Endothelial cell of hepatic sinusoid (primary cell): ENCODE measurements around the gene BCAS3.

Experiments
- in situ Hi-C: cut with HindIII; loops from 2 replicates; pipeline ENCODE4 v1.10.0; 2017; ENCODE audit warnings: low sequenced_read_pairs

The BCAS3 gene

GRCh38 chr17:61366715-61367413, 689.2 kb downstream of the BCAS3 start:
- in situ Hi-C loops, result no loop called here

GRCh38 chr17:61368049-61368831, 690.6 kb downstream of the BCAS3 start:
- in situ Hi-C loops, result no loop called here

GRCh38 chr17:61368832-61369450, 691.3 kb downstream of the BCAS3 start:
- in situ Hi-C loops, result no loop called here

- in situ Hi-C loops, result no loop called here
Observed at GRCh38 chr17:61369751-61370150, 692.1 kb downstream of the BCAS3 start.

GRCh38 chr17:61371179-61371578, 693.5 kb downstream of the BCAS3 start:
- in situ Hi-C loops, result no loop called here

GRCh38 chr17:61371606-61372005, 694.0 kb downstream of the BCAS3 start:
- in situ Hi-C loops, result no loop called here

GRCh38 chr17:61372436-61372835, 694.8 kb downstream of the BCAS3 start:
- in situ Hi-C loops, result no loop called here

- in situ Hi-C loops, result no loop called here
Observed at GRCh38 chr17:61376931-61377838, 699.5 kb downstream of the BCAS3 start.

GRCh38 chr17:61378658-61379456, 701.2 kb downstream of the BCAS3 start:
- in situ Hi-C loops, result no loop called here

- in situ Hi-C loops, result no loop called here
Observed at GRCh38 chr17:61379457-61380216, 702.0 kb downstream of the BCAS3 start.

GRCh38 chr17:61380217-61380835, 702.7 kb downstream of the BCAS3 start:
- in situ Hi-C loops, result no loop called here

- in situ Hi-C loops, result no loop called here
Observed at GRCh38 chr17:61380836-61381525, 703.3 kb downstream of the BCAS3 start.

GRCh38 chr17:61381537-61381936, 703.9 kb downstream of the BCAS3 start:
- in situ Hi-C loops, result no loop called here

- in situ Hi-C loops, result no loop called here
Observed at GRCh38 chr17:61382796-61383688, 705.4 kb downstream of the BCAS3 start.

- in situ Hi-C loops, result no loop called here
Observed at GRCh38 chr17:61383689-61384201, 706.1 kb downstream of the BCAS3 start.

- in situ Hi-C loops, result no loop called here
Observed at GRCh38 chr17:61384354-61384691, 706.7 kb downstream of the BCAS3 start.
